HG03025 (cell line): ENCODE results near the gene DIAPH2.
"Not testable (repeated sequence)": the region's sequence is repeated elsewhere in the genome, so short reads cannot be mapped to it uniquely, and the experiment has no call there.

Source experiments
- ATAC-seq: cut with Tn5 transposase; IDR thresholded peaks from one replicate; pipeline ENCODE4 v1.9.1; 2021; ENCODE audit warnings: mild to moderate bottlenecking, moderate library complexity; ENCODE audit not compliant: unreplicated experiment, low FRiP score

The DIAPH2 gene

DNA sequence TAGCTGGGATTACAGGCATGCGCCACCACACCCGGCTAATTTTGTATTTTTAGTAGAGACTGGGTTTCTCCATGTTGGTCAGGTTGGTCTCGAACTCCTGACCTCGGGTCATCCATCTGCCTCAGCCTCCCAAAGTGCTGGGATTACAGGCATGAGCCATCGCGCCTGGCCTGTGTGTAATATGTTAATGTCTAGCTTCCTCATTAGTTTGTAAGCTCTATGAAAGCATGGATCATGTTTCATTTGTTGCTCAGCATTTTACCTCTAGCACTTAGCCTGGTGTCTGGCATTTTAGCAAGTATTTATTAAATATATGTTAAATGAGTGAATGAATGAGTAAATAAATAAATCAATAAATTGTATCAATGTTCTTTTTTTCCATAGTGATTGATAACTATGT is 29.8 kb downstream of the DIAPH2 start:
- ATAC-seq, result not testable (repeated sequence)

DNA sequence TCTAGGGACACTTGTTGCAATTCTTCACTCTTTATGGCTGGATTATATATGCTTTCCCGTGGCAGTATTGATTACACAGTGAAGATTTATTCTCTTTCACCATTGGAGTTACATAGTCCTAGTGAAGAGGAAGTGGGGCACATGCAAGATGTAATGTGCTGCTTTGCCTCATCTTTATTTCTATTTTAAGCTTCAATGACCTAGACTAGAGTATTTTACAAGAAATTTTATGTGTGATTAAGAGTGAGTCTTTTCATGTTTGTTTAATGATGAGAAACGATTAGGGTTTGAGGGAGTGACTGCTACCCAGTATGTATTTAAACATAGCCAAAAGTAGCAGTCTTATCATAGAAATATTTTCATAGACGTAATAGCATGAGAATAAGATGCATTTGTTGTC is 30.8 kb downstream of the DIAPH2 start:
- no peak for ATAC-seq

DNA sequence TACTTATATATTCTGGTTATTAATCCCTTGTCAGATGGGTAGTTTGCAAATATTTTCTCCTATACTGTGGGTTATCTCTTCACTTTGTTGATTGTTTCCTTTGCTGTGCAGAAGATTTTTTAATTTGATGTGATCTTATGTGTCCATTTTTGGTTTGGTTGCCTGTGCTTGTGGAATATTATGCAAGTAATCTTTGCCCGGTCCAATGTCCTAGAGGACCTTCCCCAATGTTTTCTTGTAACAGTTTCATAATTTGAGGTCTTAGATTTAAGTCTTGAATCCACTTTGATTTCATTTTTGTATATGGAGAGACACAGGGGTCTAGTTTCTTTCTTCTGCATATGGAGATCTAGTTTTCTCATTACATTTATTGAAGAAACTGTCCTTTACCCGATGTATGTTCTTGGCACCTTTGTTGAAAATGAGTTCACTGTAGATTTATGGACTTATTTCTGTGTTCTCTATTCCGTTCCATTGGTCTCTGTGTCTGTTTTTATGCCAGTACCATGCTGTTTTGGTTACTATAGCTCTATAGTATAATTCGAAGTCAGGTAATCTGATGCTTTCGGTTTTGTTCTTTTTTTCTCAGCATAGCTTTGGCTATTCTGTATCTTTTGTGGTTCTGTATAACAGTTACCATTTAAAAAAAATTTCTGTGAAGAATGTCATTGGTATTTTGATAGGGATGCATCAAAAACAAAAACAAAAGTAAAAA is 34.7 kb downstream of the DIAPH2 start:
- ATAC-seq, result no peak

DNA sequence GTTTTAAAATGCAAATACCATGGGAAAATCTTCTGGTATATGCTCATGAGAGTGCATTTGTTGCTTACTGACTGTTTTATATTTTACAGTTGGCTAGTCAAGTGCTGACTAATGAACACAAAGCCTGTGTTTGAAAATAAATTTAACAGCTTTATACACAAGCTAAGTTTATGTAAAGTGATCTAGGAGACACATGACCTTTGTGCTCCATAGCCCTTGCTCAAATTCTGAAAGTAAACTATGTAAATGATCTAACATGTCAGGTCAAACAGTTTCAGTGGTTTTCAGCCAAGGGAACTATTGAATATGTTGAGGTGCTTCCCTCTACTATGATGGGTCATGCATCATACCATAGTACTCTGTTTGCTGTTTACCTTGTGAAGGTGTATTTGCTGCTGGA is 36.7 kb downstream of the DIAPH2 start:
- peak; percentile 97 for ATAC-seq

DNA sequence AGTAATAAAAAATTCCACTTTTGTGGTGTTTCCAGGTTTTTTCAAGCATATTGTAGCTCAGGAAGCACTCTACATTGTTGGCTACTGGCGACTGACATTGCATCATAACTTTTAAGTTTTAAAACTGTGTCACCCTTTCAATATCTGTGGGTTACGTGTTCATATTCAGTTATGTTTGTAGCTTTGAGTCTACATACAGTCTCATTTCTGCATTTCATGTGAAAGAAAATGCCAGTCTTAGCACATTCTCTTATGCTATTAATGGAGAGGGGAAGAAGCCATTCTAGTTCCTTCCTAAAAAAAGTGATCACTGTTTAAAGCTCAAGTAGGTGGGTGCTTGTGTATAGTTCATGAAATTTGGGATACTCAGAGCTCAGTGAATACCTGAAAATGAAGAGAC is 38.1 kb downstream of the DIAPH2 start:
- no peak for ATAC-seq

DNA sequence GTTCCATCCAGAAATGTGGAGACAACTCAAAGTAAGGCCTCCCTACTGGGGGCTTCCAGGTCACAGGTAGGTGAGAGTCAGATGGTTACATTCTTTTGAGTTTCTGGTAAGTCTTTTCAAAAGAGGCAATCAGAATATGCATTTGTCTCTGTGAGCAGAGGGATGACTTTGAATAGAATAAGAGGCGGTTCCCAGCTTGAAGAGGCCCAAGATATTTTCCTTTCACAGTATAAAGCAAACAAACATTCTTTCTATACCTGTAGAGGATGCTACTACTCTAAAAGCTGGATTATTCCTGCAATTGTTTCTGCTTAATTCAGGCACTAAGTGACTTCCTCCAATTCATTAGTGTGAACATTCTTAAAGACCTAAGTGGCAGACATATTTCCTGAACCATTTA is 44.4 kb downstream of the DIAPH2 start:
- no peak for ATAC-seq

DNA sequence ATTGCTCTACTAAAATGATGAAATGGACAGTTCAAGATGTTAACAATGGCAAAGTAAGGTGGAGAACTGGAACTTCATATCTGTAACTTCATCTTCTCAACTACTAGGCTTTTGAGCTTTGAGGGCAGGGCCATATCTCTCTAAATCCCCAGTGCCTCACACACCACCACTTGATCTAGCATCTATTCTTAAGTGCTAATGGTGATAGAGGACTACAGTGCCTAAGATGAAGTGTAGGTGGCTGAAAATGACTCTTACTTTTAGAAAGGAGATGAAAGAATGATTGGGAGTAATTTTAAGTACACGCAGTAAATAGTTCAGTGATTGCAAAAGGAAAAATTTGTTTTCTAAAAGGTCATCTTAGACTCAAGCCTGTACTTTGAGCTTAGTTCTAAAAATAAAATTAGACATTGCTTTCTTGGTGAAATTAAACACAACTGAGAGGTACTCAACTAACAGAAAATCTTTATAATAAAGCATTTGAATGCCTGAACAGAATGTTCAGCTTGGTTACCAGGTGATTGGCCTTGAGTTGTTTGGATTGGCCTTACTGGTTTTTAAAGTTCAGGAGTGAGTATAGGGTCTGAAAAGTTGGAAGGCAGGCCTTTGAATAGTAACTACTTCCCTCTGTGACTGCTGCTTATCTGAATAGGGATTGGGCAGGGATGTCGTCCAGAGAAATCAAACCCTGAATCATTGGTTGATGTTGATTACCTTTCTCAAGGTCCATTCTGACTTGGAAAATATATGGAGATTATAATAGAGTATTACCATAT is 45.4 kb downstream of the DIAPH2 start:
- ATAC-seq, result no peak

DNA sequence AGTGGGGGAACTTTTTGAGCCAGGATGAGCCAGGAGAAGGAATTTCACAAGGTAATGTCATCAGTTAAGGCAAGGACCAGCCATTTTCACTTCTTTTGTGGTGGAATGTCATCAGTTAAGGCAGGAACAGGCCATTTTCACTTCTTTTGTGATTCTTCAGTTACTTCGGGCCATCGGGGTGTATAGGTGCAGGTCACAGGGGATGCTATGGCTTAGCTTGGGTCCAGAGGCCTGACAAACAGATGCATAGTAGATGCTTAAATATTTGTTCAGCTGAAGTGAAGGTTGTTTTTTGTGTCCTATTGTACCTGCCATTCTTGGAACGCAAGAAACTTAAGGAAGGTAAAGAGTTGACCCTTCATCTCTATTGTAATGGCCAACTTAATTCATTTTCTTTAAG is 46.4 kb downstream of the DIAPH2 start:
- not testable (repeated sequence) for ATAC-seq

DNA sequence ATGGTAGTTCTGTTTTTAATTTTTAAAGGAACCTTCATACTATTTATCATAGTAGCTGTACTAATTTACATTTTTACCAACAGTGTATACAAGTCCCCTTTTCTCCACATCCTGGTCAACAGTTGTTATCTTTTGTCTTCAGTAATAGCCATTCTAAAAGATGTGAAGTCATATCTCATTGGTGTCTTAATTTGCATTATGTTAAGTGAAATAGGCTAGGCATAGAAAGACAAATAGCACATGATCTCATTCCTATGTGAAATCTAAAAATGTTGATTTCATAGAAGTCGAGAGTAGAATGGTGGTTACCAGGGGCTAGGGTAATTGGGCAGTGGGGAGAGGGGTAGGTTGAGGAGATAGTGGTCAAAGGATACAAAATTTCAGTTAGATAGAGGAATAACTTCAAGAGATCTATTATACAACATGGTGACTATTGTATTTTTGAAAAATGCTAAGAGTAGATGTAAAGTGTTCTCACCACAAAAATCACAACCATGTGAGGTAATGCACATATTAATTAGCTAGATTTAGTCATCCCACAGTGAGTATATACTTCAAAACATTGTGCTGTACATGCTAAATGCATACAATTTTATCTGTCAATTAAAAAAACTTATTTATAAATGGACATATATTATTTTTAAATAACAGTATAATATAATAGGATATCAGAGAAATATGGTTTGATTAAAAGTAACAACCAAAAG is 58.9 kb downstream of the DIAPH2 start:
- no peak for ATAC-seq

DNA sequence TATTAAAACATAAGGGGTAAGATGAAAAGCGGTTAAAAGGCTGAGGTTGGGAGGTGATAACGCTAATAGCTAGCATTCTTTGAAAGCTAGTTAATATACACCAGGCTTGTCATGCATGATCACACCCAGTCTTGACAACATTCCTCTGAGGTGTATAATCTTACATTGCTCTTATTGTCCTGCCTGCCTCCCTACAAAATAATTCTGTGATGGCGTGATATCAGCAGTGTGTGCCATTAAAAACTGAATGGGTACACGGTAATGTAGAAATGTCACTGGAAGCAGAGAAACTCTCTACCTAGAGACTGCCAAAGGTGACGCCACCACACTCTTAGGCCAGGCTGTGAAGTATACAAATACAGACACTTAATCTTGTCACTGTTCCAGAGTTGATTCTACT is 68.1 kb downstream of the DIAPH2 start:
- ATAC-seq, result no peak

DNA sequence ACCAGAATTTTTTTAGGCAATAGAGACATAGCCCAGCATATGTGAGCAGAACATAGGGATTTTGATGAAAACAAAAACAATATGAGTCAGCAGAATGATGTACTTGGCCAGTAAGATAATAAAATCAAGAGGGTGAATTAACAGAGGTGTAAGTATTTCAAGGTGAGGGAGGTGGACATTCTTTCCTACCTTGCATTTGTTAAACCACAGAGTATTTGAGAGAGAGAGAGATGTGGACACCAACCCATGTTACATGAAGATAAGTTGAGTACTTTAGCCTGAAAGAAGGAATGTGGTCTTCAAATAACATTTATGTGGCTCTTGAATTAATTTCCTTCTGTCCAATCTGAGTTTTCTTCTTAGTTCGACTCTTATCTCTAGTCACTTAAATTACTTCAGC is 68.6 kb downstream of the DIAPH2 start:
- no peak for ATAC-seq

DNA sequence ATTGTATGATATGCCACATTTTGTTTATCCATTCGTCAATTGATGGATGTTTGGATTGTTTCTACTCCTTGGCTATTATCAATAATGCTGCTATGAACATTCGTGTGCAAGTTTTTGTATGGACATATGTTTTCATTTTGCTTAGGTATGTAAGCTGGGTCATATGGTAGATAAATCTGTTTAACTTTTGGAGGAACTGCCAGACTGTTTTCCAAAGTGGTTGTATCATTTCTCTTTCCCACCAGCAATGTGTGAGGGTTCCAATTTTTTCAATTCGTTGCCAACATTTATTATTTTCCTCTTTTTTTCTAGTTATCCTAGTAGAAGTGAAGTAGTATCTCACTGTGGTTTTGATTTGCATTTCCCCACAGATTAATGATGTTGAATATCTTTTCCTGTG is 71.8 kb downstream of the DIAPH2 start:
- ATAC-seq, result no peak

DNA sequence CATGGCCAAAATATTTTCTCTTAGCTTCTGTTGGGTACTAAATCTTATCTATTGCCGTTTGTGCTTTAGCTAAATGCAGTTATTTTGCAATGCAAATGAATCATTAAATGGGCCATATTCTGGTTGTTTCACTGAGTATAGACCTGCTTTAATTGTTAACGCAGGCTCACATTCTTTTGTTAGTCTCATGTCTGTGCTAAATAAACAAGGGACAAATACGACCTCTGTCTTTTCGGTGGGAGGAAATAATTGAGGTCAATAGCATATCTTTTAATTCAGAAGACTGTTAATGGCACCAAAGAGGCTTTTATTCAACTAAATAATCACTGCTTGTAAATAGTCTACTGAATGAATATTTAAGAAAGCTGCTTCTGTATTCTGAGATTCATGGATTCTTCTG is 76.9 kb downstream of the DIAPH2 start:
- ATAC-seq, result no peak

DNA sequence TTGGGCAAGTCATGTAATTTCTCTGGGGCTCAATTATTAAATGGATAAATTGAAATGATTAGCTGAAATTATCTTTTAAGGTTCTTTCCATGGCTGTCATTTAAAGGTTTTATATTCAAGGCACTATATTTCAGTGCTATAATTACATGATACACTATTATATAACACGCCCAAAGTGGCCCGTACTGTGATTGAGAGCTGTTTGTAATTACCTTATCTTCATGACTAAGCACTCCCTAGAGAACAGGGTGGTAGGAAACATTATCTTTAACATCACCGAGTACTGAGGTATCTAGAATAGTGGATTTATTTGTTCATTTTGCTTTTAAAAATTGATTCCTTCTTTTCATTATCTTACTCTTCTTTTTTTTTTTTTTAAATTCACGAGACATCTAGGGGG is 79.0 kb downstream of the DIAPH2 start:
- no peak for ATAC-seq

DNA sequence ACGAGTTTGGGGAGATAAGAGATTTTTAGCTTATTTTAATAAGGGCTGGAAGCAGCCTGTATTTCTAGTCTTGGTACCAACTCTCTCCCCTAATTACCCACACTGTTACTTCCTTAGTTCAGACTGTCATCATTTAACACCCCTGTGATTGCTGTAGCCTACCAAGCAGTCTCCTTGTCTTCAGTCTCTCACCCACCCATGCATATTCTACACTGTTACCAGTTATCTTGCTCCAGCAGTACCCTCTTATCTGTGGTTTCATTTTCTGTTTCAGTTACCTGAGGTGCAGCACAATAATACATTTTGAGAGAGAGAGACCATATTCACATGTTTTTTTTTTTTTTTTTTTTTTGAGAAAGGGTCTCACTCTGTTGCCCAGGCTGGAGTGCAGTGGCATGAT is 80.2 kb downstream of the DIAPH2 start:
- ATAC-seq, result peak; percentile 83

DNA sequence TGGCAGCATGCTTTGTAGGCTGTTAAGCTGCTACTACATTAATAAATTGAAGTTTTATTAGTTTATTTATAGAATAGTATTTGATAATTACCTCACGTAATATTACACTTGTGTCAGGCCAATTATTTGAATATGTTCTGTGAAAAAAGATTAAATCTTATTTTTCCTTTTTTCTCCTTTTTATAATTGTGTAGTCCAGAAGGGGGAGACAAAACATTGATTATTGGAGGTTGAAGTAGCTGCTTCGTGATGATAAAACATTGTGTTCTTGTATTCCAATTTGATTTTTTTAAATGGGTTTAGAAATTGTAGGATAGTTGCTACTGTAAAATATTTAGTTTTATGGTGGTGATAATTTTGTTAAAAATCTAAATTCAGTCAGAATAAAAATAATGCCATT is 85.7 kb downstream of the DIAPH2 start:
- no peak for ATAC-seq

DNA sequence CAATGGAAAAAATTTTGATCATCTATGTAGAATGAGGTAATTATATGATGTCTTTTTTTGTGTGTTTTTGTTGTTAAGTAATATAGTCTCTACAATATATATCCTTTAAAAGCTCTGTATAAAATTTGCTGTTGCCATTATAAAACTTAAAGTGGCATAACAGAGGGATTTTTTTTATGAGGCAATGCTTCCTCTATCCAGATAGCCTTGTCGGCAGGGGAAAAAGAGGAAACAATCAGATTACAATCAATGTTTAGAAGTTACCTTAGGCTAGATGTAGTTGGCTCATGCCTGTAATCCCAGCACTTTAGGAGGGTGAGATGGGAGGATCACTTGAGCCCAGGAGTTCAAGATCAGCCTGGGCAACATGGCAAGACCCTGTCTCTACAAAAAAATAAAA is 86.8 kb downstream of the DIAPH2 start:
- ATAC-seq, result no peak

DNA sequence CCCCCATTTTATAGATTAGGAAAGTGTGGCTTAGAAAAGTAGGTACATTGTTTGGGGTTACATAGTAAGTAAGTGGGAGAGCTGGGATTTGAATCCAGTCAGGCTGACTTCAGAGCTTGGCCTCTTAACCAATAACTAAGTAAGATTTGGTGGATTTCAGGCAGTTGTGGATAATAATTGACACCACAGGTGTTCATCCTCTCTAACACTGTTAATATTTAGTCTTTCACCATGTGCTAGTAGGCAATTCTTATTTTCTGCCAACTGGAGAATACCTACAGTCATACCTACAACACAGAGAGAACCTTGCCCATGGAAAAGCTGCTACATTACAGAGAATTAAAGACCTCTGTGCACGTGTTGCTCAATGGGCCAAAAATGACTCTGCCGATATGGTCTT is 89.5 kb downstream of the DIAPH2 start:
- ATAC-seq, result no peak

DNA sequence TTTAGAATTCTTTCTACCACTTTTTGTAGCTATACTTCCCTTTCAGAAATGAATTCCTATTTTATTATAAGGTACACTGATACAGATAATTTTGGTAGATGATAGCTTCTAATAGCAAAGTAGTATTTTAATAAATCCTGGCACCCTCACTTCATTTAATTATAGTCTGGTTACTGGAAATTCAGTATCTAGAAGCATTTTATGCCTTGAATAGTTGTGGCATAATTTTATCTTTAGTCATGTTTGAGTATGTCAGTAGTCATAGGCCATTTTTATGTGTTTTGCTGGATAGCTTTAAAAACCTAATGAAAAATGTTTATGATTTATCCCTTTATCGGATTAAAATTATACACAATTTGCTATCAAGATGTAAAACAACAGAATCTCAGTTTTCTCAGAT is 92.3 kb downstream of the DIAPH2 start:
- ATAC-seq, result no peak

DNA sequence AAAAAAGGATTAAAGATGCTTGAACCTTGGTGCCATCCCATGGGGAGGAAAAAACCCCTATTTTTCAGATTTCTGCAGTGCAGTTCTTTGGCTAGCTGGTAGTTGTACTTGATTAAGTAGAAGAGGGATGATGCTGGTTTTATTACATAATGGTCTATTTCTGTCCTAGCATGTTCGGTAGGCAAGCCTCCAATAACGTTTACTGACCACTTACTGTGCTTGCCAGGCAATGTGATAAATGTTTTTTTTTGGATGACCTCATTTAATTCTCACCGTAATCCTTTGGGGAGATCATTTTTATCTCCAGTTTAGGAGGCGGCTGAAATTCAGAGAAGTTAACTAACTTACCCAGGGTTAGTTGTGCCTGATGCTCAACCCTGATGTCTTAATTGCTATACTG is 106.9 kb downstream of the DIAPH2 start:
- no peak for ATAC-seq

DNA sequence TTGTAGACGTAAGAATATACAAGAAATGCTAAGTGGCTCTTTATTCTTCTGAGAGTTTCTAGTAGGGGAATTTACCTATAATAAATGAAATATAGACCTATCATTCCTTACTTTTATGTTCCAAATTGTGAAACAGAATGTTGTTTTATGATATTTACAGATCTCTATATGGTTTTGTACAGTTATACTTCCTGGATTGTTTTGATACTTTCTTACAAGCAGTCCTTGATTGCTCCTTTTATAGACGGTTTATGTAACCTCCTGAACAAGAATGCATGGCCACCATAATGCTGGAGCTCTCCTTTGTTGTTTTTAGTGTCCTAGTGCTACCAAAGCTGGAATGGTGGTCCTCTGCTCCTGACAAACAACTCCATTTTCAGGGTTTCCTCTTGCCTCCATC is 107.4 kb downstream of the DIAPH2 start:
- ATAC-seq, result no peak

DNA sequence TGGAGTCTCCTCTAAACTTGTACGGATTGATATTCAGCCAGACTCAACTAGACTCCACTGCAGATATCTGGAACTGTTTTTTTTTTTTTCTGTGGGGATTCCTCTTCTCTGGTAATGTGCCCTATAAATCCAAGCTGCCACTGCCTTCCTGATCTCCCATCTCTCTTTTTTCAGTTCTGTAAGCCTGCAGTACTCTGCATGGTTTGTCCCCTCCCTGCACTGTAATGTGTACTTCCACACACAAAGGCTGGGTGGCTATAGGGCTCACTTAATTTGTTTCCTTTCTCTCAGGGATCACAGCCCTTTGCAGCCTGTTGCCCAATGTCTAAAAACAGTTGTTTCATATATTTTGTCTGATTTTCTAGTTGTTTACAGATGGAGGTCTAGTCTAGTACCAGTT is 114.3 kb downstream of the DIAPH2 start:
- ATAC-seq, result no peak
